Pons (tissue), 1 donor: Measurements from ENCODE around the gene C2orf92.
"Not testable (repeated sequence)": the region's sequence is repeated elsewhere in the genome, so short reads cannot be mapped to it uniquely, and the experiment has no call there.

ENCODE experiments used
- DNase-seq: peaks from one replicate; pipeline ENCODE4 v3.0.0-alpha.2; 2016; ENCODE audit warnings: low spot score

The C2orf92 gene

DNA sequence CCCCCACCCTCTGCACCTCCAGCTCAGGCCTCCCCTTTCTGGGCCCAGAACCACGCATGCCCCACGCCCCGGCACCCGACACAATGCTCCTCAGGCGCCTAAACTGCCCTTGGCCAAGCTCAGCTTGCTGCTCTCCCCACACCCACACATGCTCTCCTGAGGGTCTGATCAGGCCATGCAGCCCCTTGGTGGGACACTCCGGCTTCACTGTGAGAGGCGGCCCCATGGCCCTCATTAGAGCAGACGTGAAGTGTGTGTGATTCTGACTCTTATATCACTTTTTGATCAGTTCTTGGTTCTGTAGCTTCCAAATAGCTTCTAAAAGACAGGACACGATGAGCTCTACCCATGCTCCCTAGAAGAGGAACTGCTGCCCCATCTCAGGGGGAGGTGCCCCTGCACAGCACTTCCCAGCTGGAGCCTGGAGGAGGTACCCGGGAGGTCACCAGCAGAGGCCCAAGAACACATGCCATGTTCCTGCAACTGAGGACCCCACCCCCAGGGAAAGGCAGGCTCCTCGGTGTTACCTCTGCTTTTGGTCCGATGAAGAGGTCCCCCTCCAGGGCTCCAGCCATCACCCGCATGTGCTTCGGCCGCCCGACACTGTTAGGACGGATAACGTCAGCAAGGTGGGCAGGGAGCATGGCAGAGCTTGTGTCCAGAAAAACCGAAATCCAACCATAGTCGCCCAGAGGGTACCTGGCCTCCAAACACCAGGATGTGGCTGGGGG lies 9.3 kb upstream of the C2orf92 start:
- no peak for DNase-seq

DNA sequence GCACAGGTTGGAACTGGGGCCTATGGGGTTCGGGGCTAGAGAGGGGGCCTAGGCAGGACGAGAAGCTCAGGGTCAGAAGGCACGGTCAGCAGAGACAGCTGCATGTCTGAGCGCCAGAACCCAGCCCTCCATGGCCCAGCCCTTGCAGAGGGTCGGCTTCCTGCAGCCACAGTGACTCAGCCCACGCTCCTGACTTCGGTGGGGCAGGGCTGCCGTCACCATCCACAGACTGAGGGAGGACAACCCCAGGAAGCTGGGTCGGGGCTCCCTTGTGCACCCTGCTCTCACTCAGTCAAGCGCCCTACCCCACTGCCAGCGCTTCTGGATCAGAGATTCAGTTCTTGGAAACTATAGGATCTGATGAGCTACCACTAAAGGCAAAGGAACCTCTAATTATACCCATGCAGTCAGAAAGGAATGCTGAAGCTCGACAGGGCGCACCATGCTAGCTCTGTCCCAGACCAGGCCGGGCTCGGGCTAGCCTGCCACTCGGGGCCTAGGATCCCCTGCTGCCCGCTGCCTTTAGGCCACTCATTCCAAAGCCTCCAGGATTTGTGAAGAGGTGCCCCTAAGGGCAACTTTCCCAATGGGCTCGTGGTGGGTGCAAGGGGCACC lies 8.6 kb upstream of the C2orf92 start:
- DNase-seq: no peak

DNA sequence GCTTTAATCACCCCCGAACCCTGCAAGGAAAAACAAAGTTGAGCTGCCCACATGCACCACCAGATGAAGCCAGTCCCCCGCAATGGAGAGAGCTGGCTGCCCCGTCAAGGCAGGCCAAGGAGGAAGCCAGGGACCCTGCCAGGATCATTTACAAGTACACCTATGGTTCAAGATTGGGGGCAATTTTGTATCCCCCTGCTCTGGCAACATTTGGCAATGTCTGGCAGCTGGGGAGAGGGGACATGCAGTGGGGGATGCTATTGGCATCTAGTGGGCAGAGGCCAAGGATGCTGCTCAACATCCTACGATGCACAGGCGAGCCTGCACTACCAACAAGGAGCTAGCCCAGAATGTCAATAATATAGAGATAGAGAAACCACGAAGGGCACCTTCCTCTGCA lies 7.6 kb upstream of the C2orf92 start:
- DNase-seq: no peak

DNA sequence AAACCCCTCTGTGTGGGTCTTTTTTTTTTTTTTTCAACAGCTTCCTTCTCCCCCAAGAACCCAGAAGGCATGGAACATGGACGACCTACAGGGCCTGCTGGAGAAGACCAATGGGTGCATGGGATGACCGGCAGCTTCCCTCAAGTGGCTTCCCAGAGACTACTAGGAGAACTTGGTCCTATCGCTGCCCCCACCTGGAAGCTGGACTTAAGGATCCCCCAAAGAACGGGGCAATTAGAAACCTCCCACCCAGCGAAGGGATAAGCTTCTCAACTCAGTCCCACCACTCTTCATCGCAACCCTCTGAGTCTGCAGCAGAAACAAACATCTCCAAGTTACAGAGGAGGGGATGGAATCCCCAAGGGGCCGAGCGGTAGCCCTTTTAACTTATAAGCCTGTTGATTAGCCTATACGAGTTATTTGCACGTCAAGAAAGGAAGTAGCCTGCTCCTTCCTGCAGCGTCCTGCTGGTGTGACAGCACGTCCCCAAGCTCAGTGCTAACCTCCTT lies 7.1 kb upstream of the C2orf92 start:
- peak; percentile 17 for DNase-seq

DNA sequence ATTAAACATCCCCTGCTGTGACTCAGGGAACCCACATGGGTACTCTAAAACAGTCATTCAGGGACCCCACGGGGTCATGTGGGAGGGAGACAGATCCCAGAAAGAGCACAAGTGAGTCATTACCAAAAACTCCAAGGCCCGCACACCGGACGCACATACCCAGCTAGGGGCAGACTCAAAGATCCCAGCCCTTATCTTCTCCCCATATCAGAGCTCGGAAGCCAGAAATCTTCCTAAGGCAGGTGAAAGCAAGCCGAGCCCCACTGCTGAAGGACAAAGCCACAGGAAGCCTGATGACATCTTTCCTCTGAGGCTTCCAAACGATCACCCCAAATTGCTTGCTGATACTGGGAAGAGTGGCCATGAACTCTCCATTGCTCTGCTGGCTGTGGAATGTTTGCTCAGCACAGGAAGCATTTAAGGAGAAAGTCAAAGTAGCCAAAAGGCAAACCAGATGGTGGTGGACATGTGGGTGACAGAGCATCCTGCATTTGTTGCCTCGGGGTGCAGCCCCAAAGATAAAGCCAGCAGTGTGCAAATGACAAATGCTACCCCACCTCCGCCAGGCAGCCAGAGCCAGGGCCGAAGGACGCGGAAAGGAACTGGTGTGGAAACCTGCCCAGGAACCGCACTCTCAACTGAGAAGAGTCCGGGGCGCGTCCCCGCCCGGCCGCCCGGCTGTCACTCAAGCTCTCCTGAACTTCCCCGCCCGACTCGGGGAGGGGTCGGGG lies 6.5 kb upstream of the C2orf92 start:
- peak; percentile 71 for DNase-seq

DNA sequence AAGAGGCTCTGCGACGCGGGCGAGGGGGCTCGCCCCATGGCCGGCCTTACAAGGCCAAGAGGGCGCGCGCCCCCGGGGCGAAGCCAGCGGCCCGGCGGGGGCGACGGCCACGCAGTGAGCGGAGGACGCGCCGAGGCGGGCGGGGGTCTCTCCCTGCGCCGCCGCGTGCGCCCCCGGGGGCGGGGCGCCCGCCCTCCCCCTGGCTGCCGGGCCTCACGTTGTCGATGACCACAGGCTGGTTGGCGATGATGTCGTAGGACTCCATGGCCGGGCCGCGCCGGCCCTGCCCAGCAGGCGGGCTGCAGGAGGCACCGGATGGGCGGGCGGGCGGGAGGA lies 5.9 kb upstream of the C2orf92 start:
- no peak for DNase-seq

DNA sequence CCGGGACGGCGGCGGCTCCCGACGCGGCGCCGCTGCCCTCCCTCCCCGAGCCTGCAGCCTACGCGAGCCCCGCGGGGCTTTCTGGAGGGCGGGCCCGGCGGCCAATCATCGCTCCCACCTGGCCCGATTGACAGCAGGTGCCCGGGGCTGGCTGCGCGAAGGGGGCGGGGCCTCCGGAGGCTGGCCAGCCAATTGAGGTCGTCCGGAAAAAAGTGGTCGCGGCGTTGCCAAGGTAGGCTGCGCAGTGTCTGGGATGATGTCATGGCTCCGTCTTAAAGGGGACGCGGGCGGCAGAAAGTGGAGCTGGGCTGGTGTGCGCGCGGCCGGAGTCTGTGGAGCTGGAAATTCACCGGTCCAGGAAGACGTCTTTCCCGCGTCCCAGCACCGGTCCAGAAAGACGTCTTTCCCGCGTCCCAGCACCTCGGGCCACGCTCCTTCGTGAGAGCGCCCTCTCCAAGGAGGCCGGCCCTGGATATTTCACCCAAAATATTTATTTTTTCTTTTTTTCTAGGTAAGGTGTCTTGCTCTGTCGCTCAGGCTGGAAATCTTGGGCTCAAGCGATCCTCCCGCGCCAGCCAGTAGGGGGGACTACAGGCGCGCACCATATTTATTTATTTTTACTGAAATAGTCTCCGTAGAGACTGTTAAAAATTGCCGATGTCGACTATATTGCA lies 5.4 kb upstream of the C2orf92 start, which contains the start of gene ACTR1B:
Gene ACTR1B (minus strand): TSS at position 83 of the 674 bp plus-strand sequence. CDS start 154 bp downstream, outside the sequence.
- DNase-seq: peak; percentile 96

DNA sequence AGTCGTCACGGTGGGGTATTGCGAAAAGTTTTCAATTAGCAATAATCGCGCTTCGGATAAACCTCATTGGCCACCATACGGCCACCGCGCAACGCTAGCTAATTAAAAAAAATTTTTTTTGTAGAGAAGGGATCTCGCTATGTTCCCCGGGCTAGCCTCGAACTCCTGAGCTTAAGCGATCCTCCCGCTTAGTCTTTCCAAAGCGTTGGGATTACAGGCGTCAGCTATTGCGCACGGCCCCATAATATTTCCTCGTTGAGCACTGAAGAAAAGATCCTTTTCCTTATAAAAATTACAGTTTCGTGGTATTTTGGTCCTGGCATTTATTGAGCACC lies 4.9 kb upstream of the C2orf92 start:
- DNase-seq: no peak

DNA sequence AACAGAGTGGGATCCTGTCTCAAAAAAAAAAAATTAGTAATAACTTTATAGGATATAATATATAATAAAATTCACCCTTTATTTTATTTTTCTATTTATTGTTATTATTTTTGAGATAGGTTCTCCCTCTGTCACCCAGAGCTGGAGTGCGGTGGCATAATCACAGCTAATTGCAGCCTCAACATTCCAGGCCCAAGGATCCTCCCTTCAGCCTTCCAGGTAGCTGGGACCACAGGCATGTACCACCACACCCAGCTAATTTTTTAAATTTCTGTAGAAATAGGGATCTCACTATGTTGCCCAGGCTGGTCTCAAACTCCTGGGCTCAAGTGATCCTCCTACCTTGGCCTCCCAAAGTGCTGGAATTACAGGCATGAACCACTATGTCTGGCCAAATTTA lies 958 bp downstream of the C2orf92 start:
- DNase-seq: no peak

DNA sequence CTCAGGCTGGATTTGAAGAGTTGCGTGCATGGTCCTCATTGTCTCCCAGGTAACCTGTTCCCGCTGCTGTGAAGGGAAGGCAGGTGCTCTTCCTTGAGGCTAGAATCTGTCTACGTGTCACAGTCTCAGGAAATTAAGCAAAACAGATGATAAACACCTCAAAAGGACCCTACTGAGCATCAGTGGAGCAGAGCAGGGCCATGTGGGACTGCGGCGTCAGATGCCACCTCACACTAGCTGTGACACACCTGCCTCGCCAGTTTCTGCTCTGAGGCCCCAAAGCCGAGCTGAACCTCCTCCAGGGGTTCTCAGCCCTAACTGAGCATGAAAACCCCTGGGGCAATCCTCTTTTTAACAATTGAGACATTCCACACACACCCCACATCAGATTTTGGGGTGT lies 2.0 kb downstream of the C2orf92 start:
- DNase-seq: no peak

DNA sequence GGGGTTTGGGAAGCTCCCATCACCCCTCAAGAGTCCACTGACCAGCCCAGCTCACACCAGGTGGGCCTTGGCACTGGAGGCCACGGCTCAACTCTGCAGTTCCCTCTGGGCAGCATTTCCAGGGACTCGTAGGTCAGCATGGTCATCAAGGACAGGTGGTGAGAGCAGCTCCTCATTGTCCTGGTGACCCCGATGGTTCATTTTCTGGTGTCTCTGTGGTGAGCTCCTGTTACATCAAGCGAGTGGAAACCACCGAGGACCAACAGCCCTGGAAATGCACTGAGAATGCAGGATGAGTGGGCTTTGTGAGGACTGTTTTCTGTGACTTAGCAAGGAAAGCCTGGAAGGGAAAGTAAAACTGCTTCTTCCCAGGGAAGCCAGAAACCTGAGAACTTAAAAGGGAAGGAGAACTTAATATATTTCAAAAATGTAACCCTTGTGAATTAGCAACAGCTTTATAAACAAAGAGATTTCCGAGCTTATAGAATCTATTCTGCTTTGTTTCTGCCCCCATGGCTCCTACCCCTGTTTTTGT lies 3.2 kb downstream of the C2orf92 start:
- DNase-seq: not testable (repeated sequence)

DNA sequence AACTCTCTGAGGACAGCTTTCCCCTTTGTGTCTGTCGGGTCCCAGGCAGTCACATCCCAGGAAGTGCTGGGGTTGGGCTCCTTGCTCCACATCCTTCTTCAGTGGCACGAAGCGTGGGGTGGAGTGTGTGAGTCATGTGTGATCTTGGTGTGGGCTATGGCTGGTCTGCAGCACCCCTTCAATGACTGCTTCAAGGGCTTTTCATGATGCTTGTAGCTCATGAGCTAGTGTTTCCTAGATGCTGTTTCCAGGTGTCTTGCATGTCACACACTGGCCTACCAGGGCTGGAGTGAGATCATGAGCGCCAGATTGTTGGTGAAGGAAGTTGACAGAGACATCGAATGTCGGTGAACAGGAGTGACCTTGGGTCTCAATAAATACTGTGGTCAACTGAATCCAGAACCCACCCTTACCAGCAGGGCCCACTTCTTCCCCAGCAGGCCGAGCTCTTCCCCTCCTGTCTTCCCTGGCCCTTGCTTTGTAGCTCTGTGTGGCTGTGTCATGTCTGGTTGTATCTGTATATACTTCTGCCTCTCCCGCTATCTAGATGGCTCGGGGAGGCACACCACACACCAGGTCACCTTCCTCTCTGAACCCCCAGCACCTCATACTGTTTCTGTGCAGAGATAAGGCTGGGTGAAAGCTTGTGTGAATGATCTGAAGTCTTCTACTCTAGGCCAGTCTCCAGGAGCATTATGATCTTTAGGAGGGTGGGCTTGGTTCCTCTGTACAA lies 3.8 kb downstream of the C2orf92 start:
- DNase-seq: no peak

DNA sequence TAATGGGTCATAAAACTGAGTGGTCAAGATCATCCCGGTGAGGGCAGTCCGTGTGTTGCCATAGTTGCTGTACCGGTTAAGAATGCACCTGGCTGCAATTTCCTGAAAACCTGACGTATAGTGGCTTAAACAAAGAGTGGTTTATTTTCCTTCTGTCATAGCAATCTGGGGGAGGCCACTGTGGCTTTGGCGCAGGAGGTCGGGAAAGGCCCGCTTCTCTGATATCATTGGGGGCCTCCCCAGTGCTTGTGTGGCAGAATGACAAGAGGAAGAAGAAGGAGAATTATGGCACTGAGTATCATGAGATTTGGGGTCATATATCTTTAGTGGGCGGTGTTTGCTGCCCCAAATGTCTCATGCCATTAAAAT lies 4.4 kb downstream of the C2orf92 start:
- DNase-seq: no peak

DNA sequence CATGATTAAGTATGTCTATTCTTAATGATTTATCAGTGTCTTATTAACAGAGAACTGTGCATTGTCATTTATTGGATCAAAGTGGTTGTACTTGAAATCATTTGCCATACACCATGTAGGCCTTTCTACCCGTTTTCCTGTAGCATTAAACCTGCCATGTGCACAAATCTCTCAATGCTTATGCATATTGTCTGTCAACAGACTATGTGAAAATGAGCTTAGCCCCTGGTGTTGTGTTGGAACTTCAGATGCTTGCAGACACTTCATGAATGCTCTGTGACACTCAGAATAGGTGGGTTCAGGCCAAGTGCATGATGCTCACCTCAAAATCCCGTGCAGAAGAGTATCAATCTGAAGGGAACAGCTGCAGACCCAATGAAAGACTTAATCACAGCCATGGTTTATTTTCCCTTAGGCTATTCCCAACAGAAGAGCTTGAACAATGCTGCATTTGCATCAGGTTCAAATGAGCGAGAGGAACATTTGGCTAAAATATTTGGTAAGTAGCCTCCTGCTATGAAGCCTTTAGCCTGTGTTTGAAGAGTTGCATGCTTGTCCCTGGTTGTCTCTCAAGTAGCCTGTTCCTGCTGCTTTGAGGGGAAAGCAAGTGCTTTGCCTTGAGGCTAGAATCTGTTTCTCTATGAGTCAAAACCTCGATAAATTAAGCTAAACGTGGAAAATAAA lies 6.1 kb downstream of the C2orf92 start:
- DNase-seq: no peak

DNA sequence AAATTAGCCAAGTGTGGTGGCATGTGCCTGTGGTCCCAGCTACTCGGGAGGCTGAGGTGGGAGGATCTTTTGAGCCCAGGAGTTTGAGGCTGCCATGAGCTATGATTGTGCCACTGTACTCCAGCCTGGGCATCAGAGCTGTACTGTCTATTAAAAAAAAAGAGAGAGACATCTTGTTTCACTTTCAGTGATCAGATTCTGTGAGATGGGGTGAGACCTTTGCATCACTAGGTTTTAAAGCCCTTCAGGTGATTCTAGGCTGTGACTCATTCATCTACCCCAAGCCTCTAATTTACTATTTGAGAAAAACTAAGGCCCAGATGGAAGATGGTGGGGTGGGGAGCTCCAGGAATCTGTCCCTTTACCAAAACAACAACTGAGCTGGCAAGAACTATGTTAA lies 7.1 kb downstream of the C2orf92 start:
- DNase-seq: no peak

DNA sequence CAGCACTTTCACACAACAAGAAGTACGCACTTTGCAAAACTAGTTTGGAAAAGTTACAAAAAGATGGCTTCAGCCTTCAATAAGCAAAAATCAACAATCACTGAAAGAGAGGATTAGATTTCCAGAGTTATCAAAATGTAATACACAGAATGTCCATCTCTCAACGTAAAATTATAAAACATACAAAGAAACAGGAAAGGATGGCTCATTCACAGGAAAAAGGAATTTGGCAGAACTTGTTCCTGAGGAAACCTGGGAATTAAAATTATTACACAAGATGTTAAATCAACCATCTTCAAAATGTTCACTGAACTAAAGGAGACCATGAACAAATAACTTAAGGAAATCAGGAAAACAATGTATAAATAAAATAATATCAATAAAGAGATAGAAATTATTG lies 8.0 kb downstream of the C2orf92 start:
- DNase-seq: no peak

DNA sequence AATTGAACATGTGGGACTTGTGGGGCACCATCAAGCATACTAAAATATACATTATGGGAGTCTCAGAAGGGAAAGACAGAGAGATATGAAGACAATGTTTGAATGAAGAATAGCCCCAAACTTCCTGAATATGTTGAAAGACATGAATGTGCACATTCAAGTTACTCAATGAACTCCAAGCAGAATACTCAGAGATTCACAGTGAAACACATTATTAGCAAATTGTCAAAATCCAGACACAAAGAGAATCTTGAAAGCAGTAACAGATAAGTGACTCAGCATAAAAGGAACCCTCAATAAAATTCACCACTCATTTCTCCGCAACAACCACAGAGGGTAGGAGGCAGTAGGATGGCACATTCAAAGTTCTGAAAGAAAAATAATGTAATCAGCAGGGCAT lies 8.8 kb downstream of the C2orf92 start:
- DNase-seq: no peak

DNA sequence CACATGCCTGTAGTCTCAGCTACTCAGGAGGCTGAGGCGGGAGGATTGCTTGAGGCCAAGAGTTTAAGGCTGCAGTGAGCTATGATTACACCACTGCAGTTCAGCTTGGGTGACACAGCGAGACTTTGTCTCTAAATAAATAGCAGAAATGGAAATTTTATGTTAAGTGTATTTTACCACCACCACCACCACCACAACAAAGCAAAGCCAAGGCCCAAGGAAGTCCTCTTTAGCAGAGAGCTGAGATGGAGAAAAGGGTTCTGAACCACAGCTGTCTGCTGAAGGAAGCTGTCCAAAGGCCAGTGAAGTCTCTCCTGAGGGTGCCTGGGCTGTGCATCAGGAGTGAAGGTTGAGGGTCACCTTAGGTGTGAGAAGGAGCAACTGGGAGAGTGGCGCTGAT lies 17.7 kb downstream of the C2orf92 start:
- DNase-seq: not testable (repeated sequence)

DNA sequence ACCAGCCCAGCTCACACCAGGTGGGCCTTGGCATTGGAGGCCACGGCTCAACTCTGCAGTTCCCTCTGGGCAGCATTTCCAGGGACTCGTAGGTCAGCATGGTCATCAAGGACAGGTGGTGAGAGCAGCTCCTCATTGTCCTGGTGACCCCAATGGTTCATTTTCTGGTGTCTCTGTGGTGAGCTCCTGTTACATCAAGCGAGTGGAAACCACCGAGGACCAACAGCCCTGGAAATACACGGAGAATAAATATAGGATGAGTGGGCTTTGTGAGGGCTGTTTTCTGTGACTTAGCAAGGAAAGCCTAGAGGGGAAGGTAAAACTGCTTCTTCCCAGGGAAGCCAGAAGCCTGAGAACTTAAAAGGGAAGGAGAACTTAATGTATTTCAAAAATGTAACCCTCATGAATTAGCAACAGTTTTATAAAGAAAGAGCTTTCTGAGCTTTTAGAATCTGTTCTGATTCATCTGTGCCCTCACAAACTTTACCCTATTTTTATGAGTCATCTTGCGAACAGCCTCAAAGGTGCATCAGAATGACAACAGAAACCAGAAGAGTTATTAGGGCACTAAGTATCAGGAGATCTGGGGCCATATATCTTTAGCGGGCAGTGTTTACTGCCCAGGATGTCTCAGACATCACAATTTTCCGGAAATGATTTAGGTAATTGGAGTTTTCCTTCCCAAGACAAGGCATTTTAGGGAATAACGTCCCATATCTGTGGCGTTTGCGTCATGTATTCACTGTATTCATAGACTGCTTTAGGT lies 18.7 kb downstream of the C2orf92 start:
- DNase-seq: no peak

DNA sequence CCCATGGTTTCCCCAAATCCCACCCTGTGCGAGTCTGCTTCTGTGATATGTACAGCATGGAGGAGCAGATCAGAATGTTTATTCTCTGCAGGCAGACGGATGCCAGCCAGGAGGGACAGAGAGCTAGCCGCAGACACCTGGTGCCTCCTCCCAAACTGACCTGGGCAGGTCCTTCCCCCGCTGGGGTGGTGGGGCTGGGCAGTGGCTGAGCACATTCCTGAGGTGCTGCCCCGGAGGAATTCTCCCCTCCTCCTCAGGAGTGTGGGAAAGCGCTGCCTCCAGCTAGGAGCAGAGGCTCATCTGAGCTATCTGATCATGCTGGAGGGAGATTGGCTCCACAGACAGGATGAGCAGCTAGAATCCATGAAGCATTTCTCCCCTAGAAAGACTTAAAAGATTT lies 21.7 kb downstream of the C2orf92 start:
- no peak for DNase-seq
